GM21619 (cell line): ENCODE data around the gene ZFC3H1.

ENCODE experiments used
- ATAC-seq: cut with Tn5 transposase; IDR thresholded peaks from one replicate; pipeline ENCODE4 v1.9.1; 2021; ENCODE audit not compliant: unreplicated experiment

The ZFC3H1 gene

DNA sequence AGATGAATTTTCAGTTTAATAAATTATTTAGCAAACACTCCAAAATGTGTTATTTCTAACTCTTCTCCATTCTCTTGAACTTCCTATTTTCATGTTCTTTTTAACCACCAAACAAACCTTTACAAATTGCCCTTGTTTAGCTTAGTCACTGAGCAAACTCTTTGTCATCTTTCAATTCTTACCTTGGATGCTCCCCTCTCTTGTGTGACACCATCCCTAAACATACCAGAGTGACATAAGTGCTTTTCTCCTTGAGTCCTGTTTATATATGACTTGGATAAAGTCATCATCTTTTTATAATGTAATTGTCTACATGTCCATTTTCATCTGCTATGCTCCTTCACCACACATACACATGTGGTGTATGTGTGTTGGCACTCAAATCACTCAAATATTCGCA is 18.8 kb upstream of the ZFC3H1 start:
- ATAC-seq = no peak

- no peak for ATAC-seq
Observed at GRCh38 chr12:71671816-71672215, 8.2 kb upstream of the ZFC3H1 start.

- no peak for ATAC-seq
Observed at GRCh38 chr12:71671311-71671710, 7.7 kb upstream of the ZFC3H1 start.

DNA sequence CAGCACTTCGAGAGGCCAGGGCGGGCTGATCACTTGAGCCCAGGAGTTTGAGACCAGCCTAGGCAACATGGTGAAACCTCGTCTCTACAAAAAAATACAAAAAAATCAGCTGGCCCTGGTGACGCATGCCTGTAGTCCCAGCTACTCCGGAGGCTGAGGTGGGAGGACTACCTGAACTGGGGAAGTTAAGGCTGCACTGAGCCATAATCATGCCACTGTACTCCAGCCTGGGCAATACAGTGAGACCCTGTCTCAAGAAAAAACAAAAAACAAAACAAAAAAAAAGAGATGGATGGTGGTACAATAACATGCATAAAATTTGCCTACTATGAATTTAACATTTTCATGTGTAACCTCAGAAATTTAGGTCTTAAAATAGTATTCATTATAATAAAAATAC is 2.6 kb upstream of the ZFC3H1 start:
- ATAC-seq = no peak

DNA sequence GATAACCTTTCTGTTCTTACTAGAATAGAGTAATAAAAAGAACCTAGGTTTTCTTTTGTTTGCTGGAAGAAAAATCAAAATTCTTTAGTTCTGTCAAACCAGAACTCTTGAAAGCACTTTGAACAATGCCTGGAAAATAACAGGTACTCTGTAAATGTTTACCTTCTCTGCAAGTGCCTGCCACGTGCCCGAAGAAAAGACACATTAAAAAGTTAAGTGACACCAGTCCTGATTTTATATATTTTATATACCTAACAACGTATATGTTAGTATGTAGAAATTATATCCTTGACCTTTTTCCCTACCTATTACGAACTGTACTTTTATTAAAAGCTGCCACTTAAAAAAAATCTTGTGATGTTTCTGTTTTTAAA is 1.4 kb upstream of the ZFC3H1 start:
- no peak for ATAC-seq

DNA sequence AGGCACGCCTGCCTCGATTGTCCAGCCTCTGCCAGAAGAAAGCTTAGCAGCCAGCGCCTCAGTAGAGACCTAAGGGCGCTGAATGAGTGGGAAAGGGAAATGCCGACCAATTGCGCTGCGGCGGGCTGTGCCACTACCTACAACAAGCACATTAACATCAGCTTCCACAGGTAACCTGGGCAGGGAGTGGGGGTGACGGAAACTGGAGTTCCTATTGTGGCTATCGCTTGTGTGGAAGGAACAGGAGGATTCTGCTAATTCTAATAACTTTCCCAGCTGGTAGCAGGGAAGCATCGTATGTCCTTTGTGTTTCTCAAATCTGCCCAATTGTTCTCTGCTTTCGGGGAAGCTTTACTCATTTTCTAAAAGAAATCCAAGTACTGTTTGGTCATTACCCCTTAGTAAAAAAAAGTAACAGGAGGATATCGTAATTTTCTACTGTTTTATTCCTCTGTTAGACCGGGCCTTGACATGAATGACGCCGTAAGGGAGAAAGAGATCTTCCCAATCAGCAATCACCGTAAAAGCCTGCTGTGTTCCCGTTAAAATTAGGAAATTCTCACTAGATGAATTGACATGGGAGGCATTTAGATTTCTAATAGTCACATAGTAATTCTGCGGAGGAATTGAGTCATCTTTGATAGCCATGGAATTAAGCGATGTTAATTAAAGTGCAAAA is 902 bp upstream of the ZFC3H1 start:
- ATAC-seq = peak; percentile 11

DNA sequence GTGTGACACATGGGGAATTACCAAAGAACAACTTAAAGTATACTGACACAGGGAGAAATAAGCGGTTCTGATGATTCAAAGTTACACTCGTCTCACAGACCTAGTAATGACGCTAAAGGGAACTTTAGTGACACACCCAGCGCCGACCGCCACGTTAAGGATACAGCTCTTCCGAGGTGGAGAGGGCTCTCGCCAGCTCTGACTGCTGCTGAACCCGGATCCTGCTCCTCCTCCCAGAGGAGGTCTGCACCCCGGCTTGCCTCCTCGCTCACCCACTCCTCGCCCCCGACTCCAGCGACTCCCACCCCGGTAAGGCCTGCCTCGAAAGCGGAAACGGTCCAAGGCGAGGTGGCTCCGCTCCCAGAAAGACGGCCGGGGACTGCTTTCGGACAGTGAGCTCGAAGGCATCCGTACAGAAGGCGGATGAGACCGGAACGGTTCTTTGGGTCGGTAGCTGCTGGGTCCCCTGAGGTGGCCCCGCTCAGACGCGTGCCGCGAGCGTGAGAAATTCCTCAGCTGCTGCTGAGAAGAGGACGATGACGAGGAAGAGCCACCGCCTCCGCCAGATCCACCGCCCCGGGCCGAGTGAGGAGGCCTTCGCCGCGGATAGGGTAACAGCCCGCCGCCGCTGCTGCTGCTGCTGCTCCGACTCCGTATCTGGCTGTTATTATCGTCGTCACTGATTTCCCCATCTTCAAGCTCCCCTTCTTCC is 643 bp downstream of the ZFC3H1 start:
- ATAC-seq = peak; percentile 24

DNA sequence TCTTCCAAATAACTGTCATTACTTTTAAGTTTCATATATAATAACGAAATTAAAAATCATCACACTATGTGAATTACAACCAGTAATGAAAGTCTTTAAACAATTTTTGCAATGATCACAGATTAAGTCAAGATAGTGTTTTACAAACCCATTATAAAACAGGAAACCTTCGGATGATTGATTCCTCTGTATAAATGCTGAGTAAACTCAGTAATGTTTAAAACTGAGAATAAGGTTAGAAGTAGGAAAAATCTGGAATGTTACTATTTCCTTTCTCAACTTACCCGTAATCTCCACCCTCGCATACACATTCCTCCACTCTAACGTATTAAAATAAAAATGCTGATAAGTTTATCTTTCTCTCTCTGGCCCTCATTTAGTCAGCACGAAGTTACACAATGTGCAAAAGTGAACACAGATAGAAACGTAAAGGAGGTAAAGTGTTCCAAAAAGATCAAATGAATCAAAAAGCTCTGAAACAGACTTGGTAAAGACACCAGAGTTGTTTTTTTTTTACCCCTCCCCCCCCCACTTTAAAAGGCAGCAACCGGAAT is 1.6 kb downstream of the ZFC3H1 start:
- no peak for ATAC-seq

GRCh38 chr12:71656740-71657139 is 6.9 kb downstream of the ZFC3H1 start:
- ATAC-seq = no peak

GRCh38 chr12:71655907-71656306 is 7.7 kb downstream of the ZFC3H1 start:
- ATAC-seq = no peak

- ATAC-seq = no peak
Observed at GRCh38 chr12:71655495-71655894, 8.2 kb downstream of the ZFC3H1 start.

- ATAC-seq = no peak
Observed at GRCh38 chr12:71654200-71654599, 9.4 kb downstream of the ZFC3H1 start.

DNA sequence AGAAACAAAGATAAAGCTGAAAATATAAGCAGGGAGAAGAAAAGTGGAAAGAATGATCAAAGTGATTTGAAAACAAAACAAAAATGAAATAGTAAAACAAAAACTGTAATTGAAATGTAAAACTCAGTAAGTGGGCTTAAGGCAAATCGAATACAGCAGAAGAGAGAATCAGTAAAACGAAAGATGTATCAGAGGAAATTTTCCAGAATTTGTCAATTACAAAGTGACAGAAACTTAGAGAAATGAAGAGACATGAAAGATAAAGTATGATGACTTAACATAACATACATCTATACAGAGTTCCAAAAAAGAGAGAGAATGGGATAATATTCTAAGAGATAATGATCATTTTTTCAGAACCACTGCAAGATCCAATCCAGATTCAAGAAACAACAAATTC is 10.5 kb downstream of the ZFC3H1 start:
- ATAC-seq = no peak

DNA sequence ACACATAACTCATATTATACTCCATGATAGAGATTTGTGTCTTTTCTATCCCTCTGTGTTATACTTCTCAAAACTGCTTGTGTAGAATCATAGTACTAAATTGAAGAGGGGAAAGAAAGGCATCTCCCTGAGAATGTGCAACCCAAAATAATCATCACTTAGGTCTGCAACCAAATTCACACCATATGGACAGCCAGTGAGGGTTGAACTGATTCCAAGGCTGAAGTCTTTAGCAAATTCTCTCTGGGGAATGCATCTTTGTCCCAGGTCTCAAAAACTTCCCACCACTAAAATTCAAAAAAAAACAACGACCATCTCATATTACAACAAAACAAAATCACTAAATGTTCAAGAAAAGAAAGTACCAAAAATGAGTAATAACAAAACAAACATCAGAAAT is 11.0 kb downstream of the ZFC3H1 start:
- ATAC-seq = no peak

GRCh38 chr12:71649401-71649800 is 14.2 kb downstream of the ZFC3H1 start:
- ATAC-seq = no peak

GRCh38 chr12:71648537-71648936 is 15.1 kb downstream of the ZFC3H1 start:
- ATAC-seq = no peak

GRCh38 chr12:71646512-71646911 is 17.1 kb downstream of the ZFC3H1 start:
- ATAC-seq = no peak

DNA sequence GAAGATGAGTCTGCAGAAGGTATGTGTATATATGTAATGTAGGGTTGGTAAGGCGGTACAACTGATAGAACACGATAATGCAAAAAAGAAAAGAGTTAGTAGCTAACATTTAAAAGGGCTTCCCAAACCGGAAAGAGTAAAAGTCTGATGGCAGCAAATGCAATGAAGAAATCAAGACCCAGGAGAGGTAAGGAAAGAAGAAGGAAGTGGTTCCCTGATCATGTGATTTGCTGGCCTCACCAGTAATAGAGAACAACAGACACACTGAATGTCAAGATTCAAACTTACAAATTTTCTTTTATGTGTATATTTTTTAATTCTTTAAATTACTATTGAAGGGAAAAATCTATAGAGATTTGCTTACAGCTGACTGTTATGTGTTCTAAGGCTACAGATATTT is 18.4 kb downstream of the ZFC3H1 start:
- no peak for ATAC-seq

GRCh38 chr12:71642264-71642663 is 21.4 kb downstream of the ZFC3H1 start:
- no peak for ATAC-seq

- no peak for ATAC-seq
Observed at GRCh38 chr12:71641390-71641789, 22.3 kb downstream of the ZFC3H1 start.

- no peak for ATAC-seq
Observed at GRCh38 chr12:71640316-71640715, 23.3 kb downstream of the ZFC3H1 start.

DNA sequence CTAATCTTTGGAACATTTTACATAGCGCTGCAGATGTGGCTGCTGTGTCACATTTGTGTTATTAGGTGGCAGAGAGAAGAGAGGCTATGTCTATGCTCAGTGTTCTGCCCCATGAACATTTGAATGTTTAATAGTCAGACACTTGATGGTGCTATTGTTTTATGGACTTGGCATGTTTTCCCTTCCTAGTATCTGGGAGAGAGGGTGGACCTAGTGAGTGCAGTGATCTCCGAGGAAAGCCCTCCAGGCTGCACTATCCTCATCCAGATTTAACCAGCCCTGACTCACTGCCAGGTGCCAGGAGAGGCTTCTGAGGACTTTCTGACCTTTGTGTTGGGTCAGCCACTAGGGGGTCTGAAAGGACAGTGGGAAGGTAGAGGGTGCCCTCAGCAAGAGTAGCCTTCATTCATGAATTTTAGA is 24.3 kb downstream of the ZFC3H1 start:
- ATAC-seq = peak; percentile 47

DNA sequence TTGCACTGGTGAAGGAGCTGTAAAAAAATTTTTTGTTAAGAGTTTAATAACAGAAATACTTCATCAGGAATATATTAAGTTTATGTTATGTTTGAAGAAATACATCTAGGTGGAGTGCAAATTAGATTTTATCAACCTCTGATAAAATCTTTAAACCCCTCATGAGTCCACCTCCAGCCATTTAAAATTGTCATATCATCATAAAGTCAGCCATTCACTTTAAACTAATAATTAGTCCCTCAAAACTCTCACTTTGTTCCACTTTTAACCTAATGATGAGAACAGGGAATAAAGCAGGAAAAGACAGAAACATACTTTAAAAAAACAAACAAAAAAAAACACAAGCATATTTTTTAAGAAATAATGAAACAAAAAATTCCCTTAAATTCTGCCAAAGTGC is 25.1 kb downstream of the ZFC3H1 start:
- ATAC-seq = no peak
